GM18526 (cell line): ENCODE data around the gene IFNL2.

Source experiments
- POLR2A ChIP-seq: IDR thresholded peaks from 3 replicates; pipeline ENCODE4 v1.6.1; 2011; ENCODE audit not compliant: insufficient read length; ENCODE audit errors: extremely low read depth

IFNL2 gene

GRCh38 chr19:39306075-39306474 lies 37.9 kb downstream of the IFNL2 start:
- TF ChIP-seq POLR2A: no peak

DNA sequence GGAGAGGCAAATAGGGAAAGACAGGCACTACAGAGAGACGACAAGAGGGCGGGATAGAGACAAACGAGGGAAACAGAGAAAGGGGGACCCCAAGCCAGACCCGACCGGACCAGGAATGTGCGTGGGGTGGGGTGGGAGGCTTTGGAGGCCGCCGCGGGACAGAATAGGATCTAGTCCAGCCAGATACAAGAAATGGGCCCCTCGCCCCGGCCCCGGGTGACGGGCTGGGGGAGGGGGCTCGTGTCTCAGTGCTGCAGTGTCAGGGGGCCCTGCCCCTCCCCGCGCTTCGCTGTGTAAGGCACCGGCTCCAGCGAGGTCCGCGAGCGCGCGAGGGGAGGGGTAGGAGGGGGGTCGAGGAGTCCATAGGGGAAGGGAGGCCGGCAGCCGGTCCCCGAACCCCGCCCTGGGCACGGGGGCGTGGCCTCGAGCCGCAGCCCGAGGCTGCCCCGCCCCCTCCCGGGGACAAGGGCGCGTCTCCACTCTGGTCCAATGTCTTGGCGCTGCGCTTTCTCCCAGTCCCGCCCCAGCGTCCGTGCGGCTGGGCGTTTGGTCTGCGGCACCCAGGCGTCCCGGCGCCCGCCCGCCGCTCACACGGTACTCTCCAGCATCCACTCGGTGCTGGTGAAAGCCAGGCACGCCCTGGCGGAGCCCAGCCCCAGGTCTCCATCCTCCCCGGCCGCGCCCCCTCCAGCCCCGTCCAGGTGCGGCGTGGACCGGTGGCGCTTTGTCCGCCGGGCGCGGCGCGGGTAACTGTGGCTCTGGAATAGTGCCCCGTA lies 39.0 kb downstream of the IFNL2 start:
- no peak for TF ChIP-seq POLR2A

DNA sequence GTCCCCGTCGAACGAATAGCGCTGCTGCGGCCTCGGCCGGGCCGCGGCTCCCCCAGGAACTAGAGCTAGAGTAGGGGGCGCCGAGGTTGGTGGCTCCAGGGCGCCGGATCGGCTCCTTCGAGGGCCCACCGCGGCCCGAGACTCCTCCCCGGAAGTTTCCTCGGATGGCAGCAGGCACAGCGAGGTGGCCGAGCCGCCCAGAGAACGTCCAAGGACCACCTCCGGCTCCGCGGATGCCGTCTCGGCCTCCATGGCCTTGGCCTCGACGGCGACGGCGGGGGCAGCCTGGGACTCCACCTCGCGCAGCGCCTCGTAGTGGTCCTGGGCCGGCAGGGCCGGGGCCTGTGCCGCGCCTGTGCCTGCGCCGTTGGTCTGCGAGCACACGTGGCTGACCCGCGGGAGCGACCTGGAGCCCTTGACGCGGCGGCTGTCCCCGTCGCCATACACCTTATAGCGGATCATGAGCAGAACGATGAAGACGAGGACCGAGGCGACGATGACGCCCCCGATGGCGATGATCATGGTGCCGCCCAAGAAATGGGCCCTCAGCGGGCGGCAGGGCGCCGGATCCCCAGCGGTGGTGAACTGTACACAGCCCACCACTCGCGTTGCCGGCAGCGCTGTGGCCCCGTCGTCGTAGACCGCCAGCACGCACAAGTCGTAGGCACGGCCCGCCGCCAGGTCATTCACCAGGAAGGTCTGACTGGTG lies 39.8 kb downstream of the IFNL2 start:
- TF ChIP-seq POLR2A: no peak

- TF ChIP-seq POLR2A: no peak
Measured at GRCh38 chr19:39308531-39309304, 40.5 kb downstream of the IFNL2 start.

GRCh38 chr19:39310558-39311311 lies 42.5 kb downstream of the IFNL2 start:
- no peak for TF ChIP-seq POLR2A

GRCh38 chr19:39314016-39314728 lies 46.0 kb downstream of the IFNL2 start:
- TF ChIP-seq POLR2A: no peak

GRCh38 chr19:39315933-39316332 lies 47.7 kb downstream of the IFNL2 start:
- TF ChIP-seq POLR2A: no peak

DNA sequence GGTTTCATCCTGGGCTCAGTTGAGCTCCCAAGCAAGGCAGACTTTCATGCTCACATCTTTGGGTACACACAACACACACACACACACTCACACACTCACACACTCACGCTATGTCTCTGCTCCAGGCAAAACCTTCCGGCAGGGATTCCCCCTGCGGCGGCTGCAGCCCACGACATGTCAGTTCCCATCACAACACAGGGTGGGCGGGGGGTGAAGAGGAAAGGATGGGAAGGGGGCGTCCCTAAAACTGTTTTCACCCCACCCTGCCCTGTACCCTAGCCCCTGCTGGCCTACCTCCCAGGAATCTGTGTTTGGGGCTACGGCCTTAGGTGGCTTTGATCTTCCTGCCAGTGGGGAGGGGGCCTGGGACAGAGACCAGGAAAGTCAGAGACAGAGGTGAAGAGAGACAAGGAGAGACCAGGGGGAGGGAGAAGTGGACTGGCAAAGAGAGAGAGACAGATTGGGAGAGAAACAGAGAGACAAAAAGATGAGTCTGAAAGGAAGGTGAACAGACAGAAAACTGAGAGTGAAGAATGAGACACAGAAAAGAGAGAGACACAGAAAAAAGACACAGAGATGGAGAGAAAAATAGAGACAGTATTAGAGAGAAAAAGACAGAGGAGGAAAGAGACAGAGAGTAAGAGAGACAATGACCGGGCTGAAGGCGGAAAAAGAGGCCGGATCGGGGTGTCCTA lies 48.6 kb downstream of the IFNL2 start:
- TF ChIP-seq POLR2A: no peak

DNA sequence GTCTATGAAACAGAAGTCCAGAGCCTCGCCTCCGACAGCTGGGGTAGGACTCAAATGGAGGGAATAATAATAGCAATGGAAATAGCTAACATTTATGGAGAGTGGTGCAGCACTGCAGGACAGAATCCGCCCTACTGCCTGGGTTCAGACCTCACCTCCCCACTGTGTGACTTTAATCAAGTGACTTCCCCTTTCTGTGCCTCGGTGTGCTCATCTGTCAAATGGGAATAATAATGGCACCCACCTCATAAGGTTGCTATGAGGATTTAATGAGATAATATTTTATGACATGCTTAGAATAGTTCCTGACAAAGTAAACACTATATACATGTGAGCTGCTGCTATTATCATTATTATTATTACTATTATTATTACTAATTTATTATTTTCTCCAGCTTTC lies 49.3 kb downstream of the IFNL2 start:
- no peak for TF ChIP-seq POLR2A

GRCh38 chr19:39318071-39318470 lies 49.9 kb downstream of the IFNL2 start:
- no peak for TF ChIP-seq POLR2A

- no peak for TF ChIP-seq POLR2A
Measured at GRCh38 chr19:39318690-39319089, 50.5 kb downstream of the IFNL2 start.

DNA sequence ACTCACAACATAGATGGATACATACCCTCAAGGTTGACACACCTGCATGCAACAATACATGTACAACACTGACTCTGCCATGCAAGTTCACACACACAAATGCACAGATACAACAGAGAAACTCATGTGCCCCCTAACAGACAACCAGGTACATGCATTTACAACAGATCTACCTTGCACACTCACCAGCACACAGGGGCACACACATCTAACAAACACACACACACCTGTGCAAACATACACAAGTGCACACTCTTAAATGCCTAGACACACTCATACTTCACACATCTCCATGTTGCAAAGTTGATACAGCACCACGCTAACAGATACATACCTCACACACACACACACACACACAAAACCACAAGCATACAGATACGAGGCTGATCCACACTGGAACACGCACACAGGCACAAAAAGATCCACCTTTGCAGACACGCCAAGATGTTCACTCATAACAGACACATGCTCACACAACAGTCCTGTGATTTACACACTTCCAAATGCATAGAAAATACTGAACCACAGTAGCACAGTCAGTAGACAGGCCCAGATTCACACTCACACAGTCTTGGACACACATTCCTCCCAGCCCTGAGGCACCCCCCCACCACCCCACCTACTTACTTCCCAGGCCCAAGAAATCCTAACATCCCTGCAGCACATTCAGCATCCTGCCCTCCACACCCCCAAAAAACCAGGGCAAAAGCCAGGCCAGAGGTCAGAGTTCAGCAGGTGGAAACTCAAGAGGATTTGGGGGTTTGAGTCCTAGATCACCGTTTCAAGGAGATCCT lies 51.1 kb downstream of the IFNL2 start:
- TF ChIP-seq POLR2A: no peak
